IPS DF 4.7 (cell line): ENCODE measurements around the gene DSG3.

ENCODE experiments used
- DNase-seq: peaks from one replicate; pipeline ENCODE4 v3.0.0-alpha.2; 2013; ENCODE audit warnings: low spot score; ENCODE audit errors: extremely low read depth

The DSG3 gene

GRCh38 chr18:31430072-31430471 is 17.5 kb upstream of the DSG3 start:
- DNase-seq, result no peak

- no peak for DNase-seq
These were observed 17.0 kb upstream of the DSG3 start for GRCh38 chr18:31430554-31430953.

GRCh38 chr18:31432316-31432715 is 15.2 kb upstream of the DSG3 start:
- no peak for DNase-seq

- DNase-seq, result no peak
These were observed 10.7 kb upstream of the DSG3 start for GRCh38 chr18:31436825-31437224.

GRCh38 chr18:31438402-31438801 is 9.1 kb upstream of the DSG3 start:
- no peak for DNase-seq

GRCh38 chr18:31439807-31440325 is 7.7 kb upstream of the DSG3 start:
- no peak for DNase-seq

GRCh38 chr18:31440787-31441186 is 6.8 kb upstream of the DSG3 start:
- no peak for DNase-seq

GRCh38 chr18:31441493-31441892 is 6.0 kb upstream of the DSG3 start:
- DNase-seq, result no peak

- no peak for DNase-seq
These were observed 3.4 kb upstream of the DSG3 start for GRCh38 chr18:31444142-31444541.

GRCh38 chr18:31445908-31446307 is 1.6 kb upstream of the DSG3 start:
- DNase-seq, result no peak

GRCh38 chr18:31446854-31447253 is 687 bp upstream of the DSG3 start:
- no peak for DNase-seq

GRCh38 chr18:31450409-31450808 is 2.9 kb downstream of the DSG3 start:
- no peak for DNase-seq

- no peak for DNase-seq
These were observed 4.1 kb downstream of the DSG3 start for GRCh38 chr18:31451625-31452024.

- DNase-seq, result no peak
These were observed 6.6 kb downstream of the DSG3 start for GRCh38 chr18:31454066-31454708.

- DNase-seq, result no peak
These were observed 22.1 kb downstream of the DSG3 start for GRCh38 chr18:31469629-31470028.

GRCh38 chr18:31478688-31479087 is 31.1 kb downstream of the DSG3 start:
- no peak for DNase-seq

GRCh38 chr18:31482051-31482450 is 34.5 kb downstream of the DSG3 start:
- DNase-seq, result no peak

- DNase-seq, result no peak
These were observed 35.9 kb downstream of the DSG3 start for GRCh38 chr18:31483396-31483795.

- DNase-seq, result no peak
These were observed 36.9 kb downstream of the DSG3 start for GRCh38 chr18:31484461-31484860.

GRCh38 chr18:31486165-31486564 is 38.6 kb downstream of the DSG3 start:
- DNase-seq, result no peak

GRCh38 chr18:31487246-31488015 is 39.9 kb downstream of the DSG3 start:
- no peak for DNase-seq

GRCh38 chr18:31489311-31489710 is 41.8 kb downstream of the DSG3 start:
- no peak for DNase-seq

- no peak for DNase-seq
These were observed 42.8 kb downstream of the DSG3 start for GRCh38 chr18:31490387-31490786.
